AG20443 (cell line): ENCODE measurements around the gene ARHGAP4.

Experiments
- DNase-seq: peaks from one replicate; pipeline ENCODE4 v3.0.0; 2012; ENCODE audit warnings: low spot score, mixed read lengths

Gene ARHGAP4

GRCh38 chrX:153945956-153946943 lies 20.2 kb upstream of the ARHGAP4 start:
- no peak for DNase-seq

GRCh38 chrX:153944800-153945150 lies 18.7 kb upstream of the ARHGAP4 start:
- DNase-seq, result no peak

GRCh38 chrX:153944140-153944799 lies 18.2 kb upstream of the ARHGAP4 start, which contains the start of gene RENBP:
RENBP (minus strand) TSS chrX:153944643; CDS start chrX:153944610, 33 bp downstream.
- DNase-seq, result no peak

GRCh38 chrX:153941336-153942252 lies 15.5 kb upstream of the ARHGAP4 start:
- no peak for DNase-seq

- no peak for DNase-seq
Observed at GRCh38 chrX:153939573-153939972, 13.5 kb upstream of the ARHGAP4 start.

- no peak for DNase-seq
Observed at GRCh38 chrX:153938226-153938786, 12.2 kb upstream of the ARHGAP4 start.

- no peak for DNase-seq
Observed at GRCh38 chrX:153937056-153937455, 11.0 kb upstream of the ARHGAP4 start.

GRCh38 chrX:153935326-153935851 lies 9.3 kb upstream of the ARHGAP4 start:
- no peak for DNase-seq

GRCh38 chrX:153934762-153935325 lies 8.8 kb upstream of the ARHGAP4 start, which contains the start of gene NAA10:
NAA10 (minus strand) TSS chrX:153935037; CDS start chrX:153934904, 133 bp downstream.
- peak; percentile 93 for DNase-seq

- no peak for DNase-seq
Observed at GRCh38 chrX:153934148-153934761, 8.2 kb upstream of the ARHGAP4 start.

- peak; percentile 27 for DNase-seq
Observed at GRCh38 chrX:153933748-153934147, 7.7 kb upstream of the ARHGAP4 start.

- no peak for DNase-seq
Observed at GRCh38 chrX:153932220-153932915, 6.3 kb upstream of the ARHGAP4 start.

GRCh38 chrX:153931748-153932147 lies 5.7 kb upstream of the ARHGAP4 start:
- no peak for DNase-seq

- DNase-seq, result no peak
Observed at GRCh38 chrX:153931151-153931550, 5.1 kb upstream of the ARHGAP4 start.

- no peak for DNase-seq
Observed at GRCh38 chrX:153930011-153930910, 4.2 kb upstream of the ARHGAP4 start.

- no peak for DNase-seq
Observed at GRCh38 chrX:153929576-153929975, 3.5 kb upstream of the ARHGAP4 start.

GRCh38 chrX:153928846-153929245 lies 2.8 kb upstream of the ARHGAP4 start:
- no peak for DNase-seq

GRCh38 chrX:153927922-153928760 lies 2.1 kb upstream of the ARHGAP4 start:
- DNase-seq, result peak; percentile 95
